Skeletal muscle tissue (tissue), 4 donors: ENCODE measurements around the gene MIER2. TPM values are rescaled to one million over a fixed set of nuclear protein-coding genes. Genes with fewer than 3 reads are reported as not detected.

Experiments used
- H3K27ac ChIP-seq: one replicate; pipeline ENCODE4 v1.7.0; 2013; ENCODE audit warnings: mild to moderate bottlenecking, low read depth, low read length, inconsistent platforms
- H3K27me3 ChIP-seq, 3 donors: one replicate each; pipeline ENCODE4 v1.7.0; 2013; ENCODE audit warnings: low read length in 3 of 3; ENCODE audit not compliant: control insufficient read depth in 3 of 3, insufficient read depth in 3 of 3
- H3K36me3 ChIP-seq, 3 donors: one replicate each; pipeline ENCODE4 v1.7.0; 2013; ENCODE audit warnings: low read length in 3 of 3; ENCODE audit not compliant: control insufficient read depth in 3 of 3, insufficient read depth in 3 of 3
- H3K4me1 ChIP-seq, 3 donors: one replicate each; pipeline ENCODE4 v1.7.0; 2013; ENCODE audit warnings: low read length in 3 of 3, mild to moderate bottlenecking in 3 of 3; ENCODE audit not compliant: control insufficient read depth in 3 of 3, insufficient read depth in 3 of 3
- H3K4me3 ChIP-seq, 3 donors: one replicate each; pipeline ENCODE4 v1.7.0; 2013; ENCODE audit warnings: low read length in 3 of 3
- H3K9ac ChIP-seq, 3 donors: one replicate each; pipeline ENCODE4 v1.7.0; 2013; ENCODE audit warnings: low read length in 3 of 3, mild to moderate bottlenecking in 3 of 3, moderate library complexity in 2 of 3, low read depth in 1 of 3
- H3K9me3 ChIP-seq, 3 donors: one replicate each; pipeline ENCODE4 v1.7.0; 2013; ENCODE audit warnings: low read length in 3 of 3; ENCODE audit not compliant: control insufficient read depth in 3 of 3
- total RNA-seq: library from RNA; depleted of rRNA; stranded (reverse); fragments of >200 nt; gene quantifications from one replicate; pipeline ENCODE4 v1.2.3, GENCODE V29; 2014
- donor health status: Osteomylitis.

The MIER2 gene
- total RNA-seq, 1 donor from 2014 or later, result 3.7 TPM

DNA sequence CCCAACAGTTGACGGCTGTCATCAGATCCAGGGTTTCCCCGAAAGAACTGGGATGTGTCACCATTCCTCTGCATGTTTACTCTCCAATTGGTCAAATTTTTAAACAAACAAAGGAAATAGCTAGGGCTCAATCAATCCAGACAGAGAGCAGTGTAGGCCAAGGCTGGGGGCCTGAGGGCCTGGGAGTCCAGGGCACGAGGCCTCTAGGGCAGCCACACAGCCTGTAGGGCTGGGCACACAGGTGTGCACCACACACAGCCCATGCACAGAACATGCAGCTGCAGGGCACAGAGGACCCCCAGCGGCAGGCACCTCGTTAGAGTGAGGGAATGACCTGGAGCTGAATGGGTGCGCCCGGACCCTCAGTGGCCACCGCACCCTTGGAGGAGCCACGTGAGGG is 9.5 kb downstream of the MIER2 start:
- Histone ChIP-seq H3K27me3 (no peaks in the 10 kb centered on the region), H3K27ac (no peak overlapping the region), H3K4me3 (no peak overlapping the region), H3K4me1 (no peaks in the 10 kb centered on the region), H3K9ac (no peak overlapping the region), H3K9me3 (no peaks in the 10 kb centered on the region), H3K36me3 (peaks cover 14 to 25% (median 24%) of the 10 kb centered on the region in 3 donors)

DNA sequence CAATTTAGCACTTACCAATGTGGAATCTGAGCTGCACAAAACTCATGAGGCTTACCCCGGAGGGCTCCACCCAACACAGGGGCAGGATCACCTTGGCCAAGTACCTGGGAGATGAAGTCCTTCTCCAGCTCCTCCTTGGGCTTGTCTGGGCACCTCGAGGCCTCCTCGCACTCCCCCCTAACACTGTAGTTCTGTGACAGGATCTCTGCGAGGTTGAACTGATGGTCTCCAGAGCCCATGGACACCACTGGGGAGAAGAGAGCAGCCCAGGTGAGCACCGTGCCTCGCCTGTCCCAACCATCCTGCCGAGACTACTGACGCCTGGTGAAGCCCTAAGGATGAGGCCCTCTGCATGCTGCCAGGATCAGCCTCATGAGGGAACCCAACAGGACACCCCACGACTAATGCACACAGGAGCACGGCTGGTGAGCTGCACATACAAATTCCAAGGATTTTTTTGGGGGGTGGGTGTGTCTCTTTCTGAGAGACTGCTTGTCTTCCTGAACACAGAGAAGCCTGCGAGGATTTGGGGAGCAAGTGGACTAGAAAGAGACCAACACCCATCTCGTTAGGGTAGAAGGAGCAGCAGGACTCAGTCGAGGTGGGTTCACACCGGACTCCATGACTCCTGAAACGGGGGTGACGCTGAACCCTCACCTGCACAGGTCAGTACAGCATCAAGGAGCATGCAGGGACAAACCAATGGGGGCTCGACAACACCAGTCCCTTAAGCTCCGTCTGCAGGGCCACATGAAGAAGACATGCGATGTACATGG is 10.1 kb downstream of the MIER2 start:
- no peaks in the 10 kb centered on the region for H3K27me3 ChIP-seq
- no peak overlapping the region for H3K9ac ChIP-seq
- peaks cover 19 to 30% (median 28%) of the 10 kb centered on the region in 3 donors for H3K36me3 ChIP-seq
- H3K27ac ChIP-seq, result no peak overlapping the region
- H3K9me3 ChIP-seq, result no peaks in the 10 kb centered on the region
- no peak overlapping the region for H3K4me3 ChIP-seq
- no peaks in the 10 kb centered on the region for H3K4me1 ChIP-seq

DNA sequence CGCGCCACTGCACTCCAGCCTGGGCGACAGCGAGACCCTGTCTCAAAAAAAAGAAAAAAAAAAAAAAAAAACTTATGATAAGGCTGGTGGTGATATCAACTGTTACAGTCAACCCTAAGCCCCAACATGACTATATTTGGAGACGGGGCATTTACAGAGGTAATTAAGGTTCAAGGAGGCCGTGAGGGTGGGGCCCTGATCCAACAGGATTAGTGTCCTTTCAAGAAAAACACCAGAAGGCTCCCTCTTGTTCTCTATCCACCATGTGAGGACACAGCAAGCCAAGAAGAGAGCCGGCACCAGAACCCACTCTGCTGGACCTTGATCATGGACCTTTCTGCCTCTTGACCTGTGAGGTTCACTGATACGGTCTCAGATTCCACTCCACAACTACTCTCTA is 14.1 kb downstream of the MIER2 start:
- Histone ChIP-seq H3K9ac (no peak overlapping the region), H3K4me1 (peaks cover 0 to 2% (median 0%) of the 10 kb centered on the region in 3 donors), H3K4me3 (no peak overlapping the region), H3K36me3 (peaks cover 55 to 66% (median 59%) of the 10 kb centered on the region in 3 donors), H3K27me3 (no peaks in the 10 kb centered on the region), H3K27ac (no peak overlapping the region), H3K9me3 (peaks cover 2 to 3% (median 3%) of the 10 kb centered on the region in 3 donors)

DNA sequence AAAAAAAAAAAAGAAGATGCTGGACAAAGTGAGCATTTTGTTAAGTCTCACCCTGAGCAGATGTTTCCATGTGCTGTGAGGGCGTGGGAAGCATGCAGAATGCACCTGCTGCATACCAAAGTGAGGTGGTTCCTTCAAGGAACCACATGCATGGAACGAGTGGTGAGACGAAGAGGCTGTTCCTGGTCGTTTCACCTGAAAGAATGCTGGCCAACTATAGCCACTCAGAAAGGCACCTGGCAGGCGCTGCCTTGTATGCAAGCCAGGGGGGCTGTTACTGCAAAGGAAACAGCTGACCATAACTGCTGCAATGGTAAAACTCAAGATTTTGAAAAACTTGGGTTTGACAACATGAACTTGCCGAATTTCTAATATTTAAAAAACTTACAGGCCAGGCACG is 14.7 kb downstream of the MIER2 start:
- H3K36me3 ChIP-seq, result peaks cover 57 to 69% (median 64%) of the 10 kb centered on the region in 3 donors
- peaks cover 2 to 3% (median 3%) of the 10 kb centered on the region in 3 donors for H3K9me3 ChIP-seq
- no peak overlapping the region for H3K9ac ChIP-seq
- H3K27me3 ChIP-seq, result no peaks in the 10 kb centered on the region
- H3K4me3 ChIP-seq, result no peak overlapping the region
- H3K4me1 ChIP-seq, result peaks cover 0 to 2% (median 0%) of the 10 kb centered on the region in 3 donors
- no peak overlapping the region for H3K27ac ChIP-seq

DNA sequence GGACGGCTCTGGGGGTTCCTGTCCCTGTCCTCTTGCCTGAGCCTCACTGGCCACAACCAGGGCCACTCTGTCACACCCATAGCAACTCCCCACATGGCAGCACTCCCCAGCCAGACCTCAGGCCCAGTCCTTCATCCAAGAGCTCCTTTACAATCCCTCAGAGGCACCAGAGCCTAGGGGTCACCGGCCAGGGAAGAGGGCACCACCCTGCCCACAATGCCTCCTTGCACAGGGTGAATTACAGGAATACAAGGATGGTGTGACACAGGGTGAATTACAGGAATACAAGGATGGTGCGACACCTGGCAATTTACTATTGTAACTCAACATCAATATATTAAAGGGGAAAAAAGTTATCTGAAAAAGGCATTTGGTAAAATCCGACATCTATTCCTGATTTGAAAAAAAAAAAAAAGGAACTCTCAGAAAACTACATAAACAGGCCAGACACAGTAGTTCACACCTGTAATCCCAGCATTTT is 16.5 kb downstream of the MIER2 start:
- Histone ChIP-seq H3K4me1 (peaks cover 0 to 2% (median 0%) of the 10 kb centered on the region in 3 donors), H3K27ac (no peak overlapping the region), H3K36me3 (peaks cover 60 to 69% (median 68%) of the 10 kb centered on the region in 3 donors), H3K9me3 (peaks cover 2 to 3% (median 3%) of the 10 kb centered on the region in 3 donors), H3K4me3 (no peak overlapping the region), H3K9ac (no peak overlapping the region), H3K27me3 (no peaks in the 10 kb centered on the region)

DNA sequence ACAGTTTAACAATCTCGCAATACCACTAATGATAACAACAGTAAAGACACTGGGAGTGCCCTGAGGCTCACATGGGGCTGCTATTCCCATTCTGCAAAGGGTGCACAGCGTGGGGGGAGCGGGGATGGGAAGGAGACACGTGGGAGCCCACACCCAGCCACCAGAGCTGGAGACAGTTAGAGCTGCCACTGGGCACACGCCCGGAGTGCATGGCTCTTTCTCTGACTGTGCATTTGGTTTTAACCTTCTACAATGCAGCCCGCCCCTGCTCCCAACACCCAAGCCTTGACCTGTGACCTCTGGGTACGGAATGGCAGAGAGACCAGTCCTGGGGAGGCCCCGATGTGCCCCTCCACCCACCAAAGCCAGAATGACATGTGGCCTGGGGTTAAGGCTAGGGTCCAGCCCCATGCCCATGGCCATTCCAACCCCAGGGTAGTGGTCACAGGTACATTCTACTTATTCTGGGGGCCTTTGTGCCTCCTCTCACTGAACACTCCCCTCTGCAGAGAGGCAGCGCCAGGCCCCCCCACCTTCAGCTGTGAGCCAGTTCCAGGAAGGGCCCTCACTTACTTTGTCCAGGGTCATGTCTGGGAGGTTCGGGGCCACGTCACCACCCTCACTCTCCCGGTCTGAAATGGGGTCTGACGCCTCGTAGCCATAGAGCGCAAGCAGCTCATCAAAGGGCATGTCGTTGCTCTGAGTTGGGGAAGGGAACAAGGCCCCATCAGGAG is 17.1 kb downstream of the MIER2 start:
- no peaks in the 10 kb centered on the region for H3K27me3 ChIP-seq
- no peak overlapping the region for H3K9ac ChIP-seq
- H3K9me3 ChIP-seq, result peaks cover 2 to 3% (median 3%) of the 10 kb centered on the region in 3 donors
- H3K4me3 ChIP-seq, result no peak overlapping the region
- peaks cover 0 to 2% (median 0%) of the 10 kb centered on the region in 3 donors for H3K4me1 ChIP-seq
- peaks cover 64 to 74% (median 74%) of the 10 kb centered on the region in 3 donors for H3K36me3 ChIP-seq
- no peak overlapping the region for H3K27ac ChIP-seq

DNA sequence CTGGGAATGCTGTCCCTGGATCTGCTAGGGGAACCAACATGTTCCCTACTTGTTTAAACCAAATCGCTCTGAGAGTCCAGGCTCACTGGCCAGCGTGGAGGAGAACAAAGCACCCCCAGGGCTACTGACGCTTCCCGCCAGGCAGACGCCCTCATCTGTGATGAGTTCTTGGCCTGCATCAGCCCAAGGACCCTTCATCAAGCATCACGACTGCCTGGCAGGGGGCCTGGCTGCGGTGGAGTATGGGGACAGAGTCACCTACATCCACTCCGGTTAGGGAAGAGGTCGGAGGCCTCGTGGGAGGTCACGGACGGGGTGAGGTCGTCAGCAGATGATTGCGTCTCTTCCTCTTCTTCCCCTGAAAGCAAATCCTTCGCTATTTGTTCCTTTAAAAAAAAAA is 17.7 kb downstream of the MIER2 start:
- H3K27me3 ChIP-seq, result no peaks in the 10 kb centered on the region
- H3K9me3 ChIP-seq, result peaks cover 2 to 3% (median 3%) of the 10 kb centered on the region in 3 donors
- H3K4me3 ChIP-seq, result no peak overlapping the region
- peaks cover 64 to 75% (median 75%) of the 10 kb centered on the region in 3 donors for H3K36me3 ChIP-seq
- no peak overlapping the region for H3K27ac ChIP-seq
- no peak overlapping the region for H3K9ac ChIP-seq
- peaks cover 0 to 2% (median 0%) of the 10 kb centered on the region in 3 donors for H3K4me1 ChIP-seq

DNA sequence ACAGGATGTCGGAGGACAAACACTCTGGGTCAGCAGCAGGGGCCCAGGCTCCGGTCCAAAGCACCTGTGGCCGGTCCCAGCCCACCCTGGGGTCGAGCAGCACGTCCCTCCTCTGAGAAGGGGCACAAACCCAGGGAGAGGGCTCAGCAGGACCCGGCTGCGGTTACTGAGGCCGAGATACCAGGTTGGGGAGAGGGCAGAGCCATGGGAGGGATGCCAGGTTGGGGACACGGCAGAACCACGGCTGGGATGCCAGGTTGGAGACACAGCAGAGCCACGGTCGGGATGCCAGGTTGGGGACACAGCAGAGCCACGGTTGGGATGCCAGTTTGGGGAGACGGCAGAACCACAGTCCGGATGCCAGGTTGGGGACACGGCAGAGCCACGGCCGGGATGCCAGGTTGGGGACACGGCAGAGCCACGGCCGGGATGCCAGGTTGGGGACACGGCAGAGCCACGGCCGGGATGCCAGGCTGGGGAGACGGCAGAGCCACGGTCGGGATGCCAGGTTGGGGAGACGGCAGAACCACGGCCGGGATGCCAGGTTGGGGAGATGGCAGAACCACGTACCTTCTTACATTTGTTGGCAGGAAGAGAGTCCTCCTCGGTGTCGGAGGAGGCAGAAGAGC is 18.5 kb downstream of the MIER2 start:
- Histone ChIP-seq H3K27ac (no peak overlapping the region), H3K4me3 (no peak overlapping the region), H3K9me3 (peaks cover 2 to 3% (median 3%) of the 10 kb centered on the region in 3 donors), H3K36me3 (peaks cover 62 to 74% (median 73%) of the 10 kb centered on the region in 3 donors), H3K4me1 (peaks cover 0 to 2% (median 0%) of the 10 kb centered on the region in 3 donors), H3K27me3 (no peaks in the 10 kb centered on the region), H3K9ac (no peak overlapping the region)

DNA sequence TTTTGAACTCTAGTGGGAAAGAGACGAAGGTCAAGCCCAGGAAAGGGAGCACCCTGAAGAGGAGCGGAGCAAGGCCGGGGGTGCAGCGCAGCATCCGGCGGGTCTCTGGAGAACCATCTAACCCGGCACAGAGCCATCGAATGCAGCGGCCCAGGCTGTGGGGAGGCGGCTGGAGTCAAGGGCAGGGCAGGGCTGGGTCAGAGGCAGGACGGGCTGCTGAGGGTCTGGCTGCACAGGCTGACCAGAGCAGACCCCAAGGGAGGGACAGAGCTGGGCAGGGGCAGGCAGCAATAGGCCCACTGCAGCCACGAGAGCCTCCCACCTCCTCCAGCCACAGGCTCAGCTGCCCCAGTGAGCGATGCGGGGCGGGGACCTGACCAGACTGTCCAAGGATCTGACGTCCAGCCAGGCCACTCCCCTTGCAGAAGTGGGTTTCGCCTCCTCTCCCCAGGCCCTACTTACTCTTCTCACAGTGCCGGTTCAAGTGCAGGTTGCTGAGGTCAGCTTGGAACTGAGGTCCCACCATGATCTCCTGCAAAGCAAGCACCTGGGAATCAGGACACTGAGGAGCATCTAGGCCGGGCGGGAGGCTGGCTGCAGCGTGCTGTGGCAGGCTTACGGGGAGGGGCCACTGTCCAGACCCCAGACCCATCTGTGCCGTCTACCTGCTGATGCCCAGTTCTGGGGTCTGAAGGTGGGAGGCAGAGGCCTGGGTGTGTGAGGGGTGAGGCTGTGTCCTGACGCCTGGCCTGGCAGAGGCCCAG is 19.2 kb downstream of the MIER2 start:
- Histone ChIP-seq H3K27ac (no peak overlapping the region), H3K4me3 (no peak overlapping the region), H3K27me3 (no peaks in the 10 kb centered on the region), H3K36me3 (peaks cover 60 to 74% (median 70%) of the 10 kb centered on the region in 3 donors), H3K9ac (no peak overlapping the region), H3K4me1 (peaks cover 0 to 2% (median 0%) of the 10 kb centered on the region in 3 donors), H3K9me3 (peaks cover 2 to 3% (median 3%) of the 10 kb centered on the region in 3 donors)
